GM18907 (cell line): ENCODE measurements around the gene ZNF423.

Experiments used
- ATAC-seq: cut with Tn5 transposase; IDR thresholded peaks from one replicate; pipeline ENCODE4 v1.9.1; 2021; ENCODE audit warnings: mild to moderate bottlenecking, moderate library complexity; ENCODE audit not compliant: unreplicated experiment

The ZNF423 gene

DNA sequence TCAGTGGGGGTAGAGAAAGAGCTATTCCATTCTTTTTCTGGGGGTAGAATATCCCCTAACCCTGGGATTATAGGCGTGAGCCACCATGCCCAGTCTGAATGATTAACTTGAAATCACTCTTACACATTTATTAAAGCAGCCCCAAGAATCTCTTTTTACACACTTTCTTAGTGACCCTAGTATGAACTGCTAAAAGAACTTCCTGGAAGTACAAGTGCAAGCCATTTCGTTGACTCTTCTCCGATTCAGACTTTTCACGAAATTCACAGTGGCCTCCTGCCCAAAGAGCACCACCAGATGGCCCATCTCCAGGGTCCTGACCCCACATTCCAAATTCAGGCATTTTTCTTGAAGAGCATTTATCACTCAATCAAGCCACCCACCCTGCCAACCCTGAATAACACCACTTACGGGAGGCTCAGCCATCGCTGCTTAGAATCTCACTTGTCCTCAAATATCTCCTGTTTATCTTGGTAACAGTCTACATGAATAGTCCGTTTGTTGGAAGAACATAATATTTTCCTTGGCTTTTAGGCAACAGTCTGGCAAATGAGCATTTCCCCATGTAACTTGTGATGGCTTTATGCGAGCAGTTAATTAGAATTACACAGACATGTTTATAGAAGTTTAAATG, 28.0 kb downstream of the ZNF423 start:
- ATAC-seq = no peak

- no peak for ATAC-seq
Measured at GRCh38 chr16:49826515-49826914, 29.4 kb downstream of the ZNF423 start.

DNA sequence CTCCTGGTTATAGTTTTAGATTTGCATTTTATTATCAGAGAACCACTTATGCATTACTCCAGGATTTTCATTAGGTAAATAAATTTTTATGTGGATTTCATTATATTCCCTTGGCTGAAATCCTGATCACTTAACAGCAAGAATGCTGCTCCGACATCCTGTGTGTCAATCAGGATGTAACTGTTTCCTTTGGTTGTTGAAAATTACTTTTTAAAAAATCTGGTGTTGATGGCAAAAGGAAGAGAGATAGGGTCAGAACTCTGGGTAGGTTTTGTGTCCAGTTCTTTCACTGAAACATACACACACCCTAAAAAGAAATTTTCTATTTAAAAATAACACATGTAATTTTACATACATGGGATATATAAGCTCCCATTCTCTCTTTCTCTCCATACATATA, 30.9 kb downstream of the ZNF423 start:
- no peak for ATAC-seq

- ATAC-seq = no peak
Measured at GRCh38 chr16:49824593-49824992, 31.3 kb downstream of the ZNF423 start.

GRCh38 chr16:49822649-49823370, 33.1 kb downstream of the ZNF423 start:
- no peak for ATAC-seq

- ATAC-seq = no peak
Measured at GRCh38 chr16:49821614-49822282, 34.2 kb downstream of the ZNF423 start.

GRCh38 chr16:49821156-49821555, 34.8 kb downstream of the ZNF423 start:
- no peak for ATAC-seq

- ATAC-seq = no peak
Measured at GRCh38 chr16:49817754-49818507, 38.0 kb downstream of the ZNF423 start.

DNA sequence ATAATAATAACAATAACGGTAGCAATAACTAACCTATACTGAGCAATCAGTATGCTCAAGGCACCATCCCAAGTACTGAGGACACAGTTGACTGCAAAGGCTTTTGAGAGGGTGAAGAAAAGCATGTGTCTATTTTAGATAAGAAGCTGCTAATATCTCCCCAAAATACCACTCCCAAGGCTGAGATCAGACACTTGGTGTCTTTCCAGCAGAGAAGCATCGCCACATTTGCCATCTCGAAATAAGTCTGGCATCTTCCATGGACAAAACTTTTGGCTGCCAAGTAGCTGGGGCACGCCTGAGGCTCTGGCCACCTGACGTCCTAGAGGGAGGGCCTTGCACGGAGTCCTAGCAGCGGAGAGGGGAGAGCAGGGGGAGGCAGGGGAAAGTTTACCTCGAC, 39.0 kb downstream of the ZNF423 start:
- no peak for ATAC-seq

GRCh38 chr16:49811644-49812334, 44.1 kb downstream of the ZNF423 start:
- ATAC-seq = no peak

DNA sequence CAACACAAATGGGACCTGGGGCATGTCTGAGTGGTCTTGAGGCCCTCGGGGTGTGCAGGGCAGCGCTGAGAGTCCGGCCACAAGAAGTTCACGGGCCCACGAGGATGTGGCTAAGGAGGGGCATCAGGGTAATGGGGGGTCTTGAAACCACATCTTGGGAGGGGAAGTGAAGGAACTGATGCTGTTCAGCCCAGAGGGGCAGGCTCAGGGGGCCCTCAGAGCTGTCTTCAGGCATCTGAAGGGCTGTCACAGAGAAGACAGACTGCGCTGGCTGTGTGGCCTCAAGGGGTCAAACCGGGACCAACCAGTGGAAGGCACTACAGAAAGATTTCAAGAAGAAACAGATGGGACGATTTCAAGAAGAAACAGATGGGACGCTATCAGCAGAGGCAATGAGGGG, 45.1 kb downstream of the ZNF423 start:
- ATAC-seq = no peak

- ATAC-seq = no peak
Measured at GRCh38 chr16:49809561-49809960, 46.4 kb downstream of the ZNF423 start.

DNA sequence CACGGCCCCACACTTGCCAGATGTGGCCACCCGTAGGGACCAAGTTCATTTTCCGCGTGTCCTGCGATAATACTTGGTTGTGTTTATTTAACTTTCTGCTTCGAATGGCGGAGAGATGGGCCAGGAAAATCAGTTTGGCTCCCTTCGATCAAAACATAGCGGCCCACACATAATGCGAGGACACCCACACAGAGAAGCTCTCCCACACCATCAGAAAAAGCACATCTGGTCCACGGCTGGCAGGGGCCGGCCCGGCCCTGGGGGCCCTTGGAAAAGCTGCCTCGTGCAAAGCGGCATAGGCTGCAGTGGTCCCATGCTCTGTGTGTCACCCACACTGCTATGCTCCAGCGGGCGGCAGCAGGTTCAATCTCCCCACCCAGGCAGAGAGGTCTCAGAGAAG, 46.9 kb downstream of the ZNF423 start:
- ATAC-seq = no peak

DNA sequence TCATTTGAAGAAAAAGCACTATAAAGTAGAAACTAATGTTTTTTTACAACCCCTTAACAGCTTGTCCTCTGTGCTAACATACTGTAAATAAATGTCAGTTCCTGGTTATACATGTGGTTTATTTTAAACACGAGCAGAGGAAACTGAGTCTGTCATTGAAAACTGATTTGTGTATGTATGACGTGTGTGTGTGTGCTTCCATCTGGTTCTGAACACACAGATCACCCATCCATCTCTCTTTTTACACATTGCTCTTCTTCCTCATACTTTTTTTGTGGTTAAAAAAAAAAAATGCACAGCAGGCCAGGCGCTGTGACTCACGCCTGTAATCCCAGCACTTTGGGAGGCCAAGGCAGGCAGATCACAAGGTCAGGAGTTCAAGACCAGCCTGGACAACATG, 49.5 kb downstream of the ZNF423 start:
- ATAC-seq = no peak

DNA sequence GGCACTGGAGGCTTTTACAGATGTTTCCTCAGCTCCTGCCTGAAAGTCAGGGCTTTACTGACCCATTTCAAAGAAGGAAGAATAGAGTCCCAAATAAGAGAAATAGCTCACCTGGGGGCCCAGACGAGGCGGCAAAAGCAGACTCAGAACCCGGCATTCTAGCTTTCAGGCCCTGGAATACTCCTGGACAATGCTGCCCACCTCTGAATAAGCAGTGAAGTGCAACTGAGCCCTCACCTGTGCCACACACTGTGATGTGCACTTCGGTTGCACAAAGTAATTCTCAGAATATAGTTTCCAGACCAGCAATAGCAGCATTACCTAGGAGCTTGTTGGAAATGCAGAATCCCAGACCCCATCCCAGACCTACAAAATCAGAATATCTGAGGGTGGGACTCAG, 54.6 kb downstream of the ZNF423 start:
- no peak for ATAC-seq

GRCh38 chr16:49800876-49801275, 55.0 kb downstream of the ZNF423 start:
- no peak for ATAC-seq

- no peak for ATAC-seq
Measured at GRCh38 chr16:49800441-49800840, 55.5 kb downstream of the ZNF423 start.

DNA sequence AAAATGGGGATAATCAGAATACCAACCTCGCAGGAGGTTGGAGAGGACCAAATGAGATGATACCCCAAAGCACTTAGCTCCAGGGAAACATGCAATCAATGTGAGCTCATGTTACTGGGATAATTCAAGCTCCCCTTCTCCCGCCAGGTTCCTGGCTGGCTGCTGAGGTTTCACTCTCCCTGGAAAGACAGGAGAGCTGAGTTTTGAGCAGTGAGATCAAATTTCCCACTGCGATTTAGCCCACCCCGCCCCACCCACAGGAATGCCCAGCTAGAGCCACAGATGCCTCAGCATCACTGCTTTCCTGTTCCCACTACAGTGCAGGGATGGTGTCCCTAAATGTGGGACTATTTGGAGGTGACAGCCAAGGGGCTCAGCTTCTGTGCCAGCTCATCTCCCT, 56.7 kb downstream of the ZNF423 start:
- no peak for ATAC-seq

DNA sequence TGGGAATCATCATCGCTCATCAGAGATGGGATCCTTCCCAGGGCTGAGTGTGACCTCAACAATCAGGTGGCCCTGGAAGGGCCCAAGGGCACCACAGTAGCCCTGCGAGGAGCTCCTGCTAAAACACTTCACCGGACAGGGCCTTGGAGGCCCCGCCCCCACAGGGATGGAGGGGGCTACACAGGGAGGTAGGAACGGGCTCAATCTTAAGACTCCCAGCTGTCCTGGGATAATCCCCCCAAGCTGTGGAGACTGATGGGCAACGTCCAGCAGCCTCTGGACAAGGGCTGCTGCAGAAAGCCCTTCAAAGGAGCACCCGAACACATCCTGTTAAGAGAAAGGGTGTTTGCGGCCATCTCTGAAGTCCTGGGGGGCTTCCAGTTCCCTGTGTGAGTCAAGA, 60.4 kb downstream of the ZNF423 start:
- ATAC-seq = no peak

GRCh38 chr16:49793244-49793643, 62.7 kb downstream of the ZNF423 start:
- ATAC-seq = no peak

GRCh38 chr16:49789616-49790015, 66.3 kb downstream of the ZNF423 start:
- no peak for ATAC-seq
